Astrocyte (in vitro differentiated cells and primary cell): ENCODE measurements around the gene TULP3. TPM values are rescaled to one million over a fixed set of nuclear protein-coding genes. Genes with fewer than 3 reads are reported as not detected.

Source experiments
- DNase-seq: peaks from one replicate; pipeline ENCODE4 v3.0.0-alpha.2; 2010; ENCODE audit warnings: low read depth
- FAIRE-seq: peaks from 2 replicates; lab custom pipeline; 2011; peaks lifted over from hg19 to GRCh38; lab: Jason Lieb, UNC
- H2AFZ ChIP-seq: 2 replicates; pipeline ENCODE4 v1.6.0; 2012; ENCODE audit warnings: low read depth, low read length, inconsistent platforms
- H3K27ac ChIP-seq: 2 replicates; pipeline ENCODE4 v1.5.1; 2011; ENCODE audit warnings: low read depth, low read length, inconsistent platforms
- H3K27me3 ChIP-seq: 2 replicates; pipeline ENCODE4 v1.6.0; 2011; ENCODE audit warnings: low read length, inconsistent platforms; ENCODE audit not compliant: insufficient read depth
- H3K36me3 ChIP-seq: 2 replicates; pipeline ENCODE4 v1.5.1; 2011; ENCODE audit warnings: low read length, inconsistent platforms; ENCODE audit not compliant: insufficient read depth
- H3K4me1 ChIP-seq: 2 replicates; pipeline ENCODE4 v1.5.1; 2011; ENCODE audit warnings: low read length, inconsistent platforms; ENCODE audit not compliant: insufficient read depth
- H3K4me2 ChIP-seq: 2 replicates; pipeline ENCODE4 v1.6.0; 2012; ENCODE audit warnings: low read length, inconsistent platforms
- H3K4me3 ChIP-seq: 2 replicates; pipeline ENCODE4 v1.5.1; 2011; ENCODE audit warnings: low read depth, mild to moderate bottlenecking, low read length, inconsistent platforms; ENCODE audit not compliant: insufficient read depth
- H3K79me2 ChIP-seq: 2 replicates; pipeline ENCODE4 v1.6.0; 2012; ENCODE audit warnings: mild to moderate bottlenecking, low read length, inconsistent platforms; ENCODE audit not compliant: insufficient read depth
- H3K9ac ChIP-seq: 2 replicates; pipeline ENCODE4 v1.6.0; 2012; ENCODE audit warnings: mild to moderate bottlenecking, low read length, inconsistent platforms
- H3K9me3 ChIP-seq: 2 replicates; pipeline ENCODE4 v1.5.1; 2012; ENCODE audit warnings: low read depth, mild to moderate bottlenecking, low read length, inconsistent platforms; ENCODE audit not compliant: insufficient read depth
- H4K20me1 ChIP-seq: 2 replicates; pipeline ENCODE4 v1.6.0; 2012; ENCODE audit warnings: low read length, inconsistent platforms; ENCODE audit not compliant: insufficient read depth
- H3K27ac Mint-ChIP-seq: one replicate; pipeline ENCODE4 v1.8.0; 2021; ENCODE audit warnings: mild to moderate bottlenecking, mixed read lengths; ENCODE audit not compliant: unreplicated experiment
- H3K27me3 Mint-ChIP-seq: one replicate; pipeline ENCODE4 v1.8.0; 2021; ENCODE audit warnings: low read depth, mixed read lengths; ENCODE audit not compliant: unreplicated experiment
- H3K36me3 Mint-ChIP-seq: one replicate; pipeline ENCODE4 v1.8.0; 2021; ENCODE audit warnings: low read depth, mixed read lengths; ENCODE audit not compliant: unreplicated experiment
- H3K4me1 Mint-ChIP-seq: one replicate; pipeline ENCODE4 v1.8.0; 2021; ENCODE audit warnings: low read depth, mixed read lengths; ENCODE audit not compliant: unreplicated experiment
- H3K4me3 Mint-ChIP-seq: one replicate; pipeline ENCODE4 v1.8.0; 2021; ENCODE audit warnings: mild to moderate bottlenecking, moderate library complexity, mixed read lengths; ENCODE audit not compliant: unreplicated experiment
- H3K9me3 Mint-ChIP-seq: one replicate; pipeline ENCODE4 v1.8.0; 2021; ENCODE audit warnings: mild to moderate bottlenecking, mixed read lengths; ENCODE audit not compliant: unreplicated experiment
- EZH2 ChIP-seq: IDR thresholded peaks from 2 replicates; pipeline ENCODE4 v1.6.1; 2012; ENCODE audit warnings: mild to moderate bottlenecking, low read length, inconsistent platforms; ENCODE audit not compliant: insufficient read depth
- total RNA-seq: library from RNA; stranded (reverse); gene quantifications from 2 replicates; pipeline ENCODE4 v1.2.1, GENCODE V29; 2021
- TF ChIP-seq, protein P1 (sequence below): IDR thresholded peaks from 2 replicates; pipeline ENCODE4 v1.5.1; 2011; ENCODE audit warnings: low read depth, mild to moderate bottlenecking, inconsistent platforms, low read length, moderate library complexity; ENCODE audit not compliant: insufficient read depth

Gene TULP3
- total RNA-seq, 1 donor from 2014 or later = 23.6 TPM

DNA sequence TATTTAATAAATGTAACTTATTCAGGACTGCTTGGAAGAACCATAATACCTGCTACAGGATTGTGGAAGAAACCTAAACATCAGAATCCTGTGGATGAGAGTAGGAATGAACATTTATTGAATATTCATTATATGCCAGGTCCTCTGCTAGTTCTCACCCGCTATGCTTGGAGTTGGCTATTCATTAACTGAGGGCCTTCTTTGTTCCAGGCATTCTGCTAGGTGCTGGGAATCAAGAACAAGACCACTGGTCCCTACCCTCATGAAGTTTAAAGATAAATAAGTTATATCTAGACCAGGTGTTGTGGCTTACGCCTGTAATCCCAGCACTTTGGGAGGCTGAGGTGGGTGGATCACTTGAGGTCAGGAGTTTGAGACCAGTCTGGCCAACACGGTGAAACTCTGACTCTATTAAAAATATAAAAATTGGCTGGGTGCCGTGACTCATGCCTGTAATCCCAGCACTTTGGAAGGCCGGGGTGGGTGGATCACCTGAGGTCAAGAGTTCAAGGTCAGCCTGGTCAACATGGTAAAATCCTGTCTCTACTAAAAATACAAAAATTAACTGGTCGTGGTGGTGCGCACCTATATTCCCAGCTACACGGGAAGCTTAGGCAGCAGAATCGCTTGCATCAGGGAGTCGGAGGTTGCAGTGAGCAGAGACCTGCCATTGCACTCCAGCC, 3.8 kb upstream of the TULP3 start:
- H3K36me3 ChIP-seq = peaks cover 10% of the 10 kb centered on the region
- no peak overlapping the region for H3K4me3 ChIP-seq
- H3K9me3 ChIP-seq = no peaks in the 10 kb centered on the region
- H3K27me3 ChIP-seq = no peaks in the 10 kb centered on the region
- peaks cover 7% of the 10 kb centered on the region for H4K20me1 ChIP-seq
- H3K9ac ChIP-seq = no peak overlapping the region
- peaks cover 27% of the 10 kb centered on the region for H3K79me2 ChIP-seq
- H3K27me3 Mint-ChIP-seq = no peaks in the 10 kb centered on the region
- H3K27ac Mint-ChIP-seq = no peak overlapping the region
- TF ChIP-seq EZH2 = no peak
- TF ChIP-seq, protein P1, sequence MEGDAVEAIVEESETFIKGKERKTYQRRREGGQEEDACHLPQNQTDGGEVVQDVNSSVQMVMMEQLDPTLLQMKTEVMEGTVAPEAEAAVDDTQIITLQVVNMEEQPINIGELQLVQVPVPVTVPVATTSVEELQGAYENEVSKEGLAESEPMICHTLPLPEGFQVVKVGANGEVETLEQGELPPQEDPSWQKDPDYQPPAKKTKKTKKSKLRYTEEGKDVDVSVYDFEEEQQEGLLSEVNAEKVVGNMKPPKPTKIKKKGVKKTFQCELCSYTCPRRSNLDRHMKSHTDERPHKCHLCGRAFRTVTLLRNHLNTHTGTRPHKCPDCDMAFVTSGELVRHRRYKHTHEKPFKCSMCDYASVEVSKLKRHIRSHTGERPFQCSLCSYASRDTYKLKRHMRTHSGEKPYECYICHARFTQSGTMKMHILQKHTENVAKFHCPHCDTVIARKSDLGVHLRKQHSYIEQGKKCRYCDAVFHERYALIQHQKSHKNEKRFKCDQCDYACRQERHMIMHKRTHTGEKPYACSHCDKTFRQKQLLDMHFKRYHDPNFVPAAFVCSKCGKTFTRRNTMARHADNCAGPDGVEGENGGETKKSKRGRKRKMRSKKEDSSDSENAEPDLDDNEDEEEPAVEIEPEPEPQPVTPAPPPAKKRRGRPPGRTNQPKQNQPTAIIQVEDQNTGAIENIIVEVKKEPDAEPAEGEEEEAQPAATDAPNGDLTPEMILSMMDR = no peak
- no peak for FAIRE-seq
- peaks cover 4% of the 10 kb centered on the region for H3K4me1 Mint-ChIP-seq
- H3K4me3 Mint-ChIP-seq = no peak overlapping the region
- no peaks in the 10 kb centered on the region for H3K9me3 Mint-ChIP-seq
- peaks cover 2% of the 10 kb centered on the region for H3K36me3 Mint-ChIP-seq
- peaks cover 4% of the 10 kb centered on the region for H3K4me1 ChIP-seq
- H3K4me2 ChIP-seq = no peak overlapping the region
- no peak for DNase-seq
- no peak overlapping the region for H2AFZ ChIP-seq
- H3K27ac ChIP-seq = no peak overlapping the region

GRCh38 chr12:2890001-2890387, 697 bp upstream of the TULP3 start:
- Histone ChIP-seq H3K27ac (peak overlapping the region; percentile 77), H3K4me1 (peaks cover 10% of the 10 kb centered on the region), H3K9me3 (no peaks in the 10 kb centered on the region), H2AFZ (peak overlapping the region; percentile 93), H3K4me3 (peak overlapping the region; percentile 66), H3K27me3 (no peaks in the 10 kb centered on the region), H3K4me2 (peak overlapping the region; percentile 90), H4K20me1 (peaks cover 17% of the 10 kb centered on the region), H3K79me2 (peaks cover 41% of the 10 kb centered on the region), H3K36me3 (peaks cover 10% of the 10 kb centered on the region), H3K9ac (peak overlapping the region; percentile 95)
- peaks cover 14% of the 10 kb centered on the region for H3K4me1 Mint-ChIP-seq
- peak overlapping the region; percentile 53 for H3K27ac Mint-ChIP-seq
- no peaks in the 10 kb centered on the region for H3K9me3 Mint-ChIP-seq
- peaks cover 2% of the 10 kb centered on the region for H3K36me3 Mint-ChIP-seq
- no peak for TF ChIP-seq EZH2
- TF ChIP-seq, protein P1 = no peak
- no peaks in the 10 kb centered on the region for H3K27me3 Mint-ChIP-seq
- peak overlapping the region; percentile 97 for H3K4me3 Mint-ChIP-seq
- FAIRE-seq = no peak
- no peak for DNase-seq
